HepG2 (cell line): ENCODE measurements around the gene NUAK1. TPM values are rescaled to one million over a fixed set of nuclear protein-coding genes. Genes with fewer than 3 reads are reported as not detected.

ENCODE experiments used
- AHR ChIP-seq: IDR thresholded peaks from 2 replicates; pipeline ENCODE4 v1.6.1; 2018; ENCODE audit warnings: missing genetic modification reagents, missing compliant biosample characterization
- AKAP8 ChIP-seq: sonication (generic); formaldehyde crosslinking; IDR thresholded peaks from 2 replicates; pipeline ENCODE4 v1.5.1; 2020; ENCODE audit warnings: mild to moderate bottlenecking, missing genetic modification reagents
- ATRX ChIP-seq: sonication (generic); formaldehyde crosslinking; IDR thresholded peaks from 2 replicates; pipeline ENCODE4 v1.4.0; 2020; ENCODE audit warnings: missing genetic modification reagents, borderline replicate concordance
- CREM ChIP-seq, 2 experiments: sonication (generic) in 1 of 2; formaldehyde crosslinking in 1 of 2; IDR thresholded peaks; 2 replicates each; pipeline versions ENCODE4 v1.4.0 to v1.6.1; 2016 to 2020; ENCODE audit warnings: antibody characterized with exemption in 1 of 2, mild to moderate bottlenecking in 1 of 2, missing genetic modification reagents in 1 of 2
- ELF3 ChIP-seq: IDR thresholded peaks from 2 replicates; pipeline ENCODE4 v1.6.1; 2016; ENCODE audit warnings: missing genetic modification reagents, missing compliant biosample characterization
- FOXC1 ChIP-seq: sonication (generic); formaldehyde crosslinking; IDR thresholded peaks from 2 replicates; pipeline ENCODE4 v1.8.0; 2022; ENCODE audit warnings: mild to moderate bottlenecking, missing genetic modification reagents, borderline replicate concordance
- GABPB1 ChIP-seq: IDR thresholded peaks from 2 replicates; pipeline ENCODE4 v1.6.1; 2016; ENCODE audit warnings: mild to moderate bottlenecking, missing genetic modification reagents, moderate library complexity, missing compliant biosample characterization
- GPN1 ChIP-seq: sonication (generic); formaldehyde crosslinking; IDR thresholded peaks from 2 replicates; pipeline ENCODE4 v1.5.1; 2020; ENCODE audit warnings: missing genetic modification reagents, borderline replicate concordance
- HNF1A ChIP-seq, 2 experiments: sonication (generic) in 1 of 2; formaldehyde crosslinking in 1 of 2; IDR thresholded peaks; 2 replicates each; pipeline versions ENCODE4 v1.4.0 to v1.6.1; 2016 to 2020; ENCODE audit warnings: borderline replicate concordance in 1 of 2, low read depth in 1 of 2, mild to moderate bottlenecking in 1 of 2, missing genetic modification reagents in 1 of 2
- RCOR2 ChIP-seq: IDR thresholded peaks from 2 replicates; pipeline ENCODE4 v1.6.1; 2016; ENCODE audit warnings: missing biosample characterization, missing genetic modification reagents
- THAP7 ChIP-seq: sonication (generic); formaldehyde crosslinking; IDR thresholded peaks from 2 replicates; pipeline ENCODE4 v1.8.1; 2023; ENCODE audit warnings: mild to moderate bottlenecking, missing genetic modification reagents
- ZNF121 ChIP-seq: sonication (generic); formaldehyde crosslinking; IDR thresholded peaks from 2 replicates; pipeline ENCODE4 v1.5.0; 2020; ENCODE audit warnings: mild to moderate bottlenecking, missing genetic modification reagents
- ZNF142 ChIP-seq: sonication (generic); formaldehyde crosslinking; IDR thresholded peaks from 2 replicates; pipeline ENCODE4 v1.4.0; 2020; ENCODE audit warnings: missing genetic modification reagents
- ZNF337 ChIP-seq: sonication (generic); formaldehyde crosslinking; IDR thresholded peaks from 2 replicates; pipeline ENCODE4 v1.5.1; 2020; ENCODE audit warnings: missing genetic modification reagents, low read depth, mild to moderate bottlenecking, borderline replicate concordance
- ZNF556 ChIP-seq: sonication (generic); formaldehyde crosslinking; IDR thresholded peaks from 2 replicates; pipeline ENCODE4 v1.4.0; 2020; ENCODE audit warnings: mild to moderate bottlenecking, missing genetic modification reagents, borderline replicate concordance
- ZSCAN29 ChIP-seq: sonication (generic); formaldehyde crosslinking; conservative IDR thresholded peaks from 2 replicates; pipeline ENCODE4 v1.4.0; 2020; ENCODE audit warnings: mild to moderate bottlenecking, missing genetic modification reagents
- polyA plus RNA-seq, 8 experiments: library from polyadenylated mRNA; depleted of rRNA in 3 of 8; stranded (reverse) in 7 of 8; unstranded in 1 of 8; fragments of >200 nt; fragmentation: Illumina TruSeq in 4 of 8; extraction: Trizol in 4 of 8; gene quantifications; 2 replicates each; pipeline versions ENCODE4 v1.2.1 to v1.2.3, GENCODE V29; 2011 to 2016; ENCODE audit warnings: low read depth in 4 of 8, missing spikeins in 1 of 8, mixed read lengths in 1 of 8; ENCODE audit not compliant: insufficient read depth in 1 of 8
- total RNA-seq, 5 experiments: library from RNA; depleted of rRNA; stranded (reverse); fragments of >200 nt; fragmentation: Illumina TruSeq; extraction: Trizol; gene quantifications; 2 replicates each; pipeline ENCODE4 v1.2.3, GENCODE V29; 2016; ENCODE audit warnings: low read depth in 1 of 5

NUAK1 gene
- total and polyA plus RNA-seq, 2 of the 13 experiments (the other 11 are each of a cell fraction or from before 2014, with no cell fraction given) = 1.7 to 1.9 TPM

- peak; percentile 57; the same call in 1 of the 2 replicates for TF ChIP-seq ZNF556 (CRISPR knock-in tag)
- 0 out of 2 replicates have a peak, but pooled peaks have one; percentile 54 for TF ChIP-seq AHR
- TF ChIP-seq ZNF121 (CRISPR knock-in tag) = peak; percentile 71
- TF ChIP-seq HNF1A (IDR thresholded peaks at IDR 0.05; ENCODE audit: low read depth) = peak; percentile 59
- peak; percentile 85; the same call in 1 of the 2 replicates for TF ChIP-seq HNF1A (CRISPR knock-in tag; IDR thresholded peaks at IDR 0.05; ENCODE audit: borderline replicate concordance)
- TF ChIP-seq ZSCAN29 = peak; percentile 61; the same call in 1 of the 2 replicates
- no peak for TF ChIP-seq GPN1 (CRISPR knock-in tag)
- TF ChIP-seq ELF3 (CRISPR knock-in tag) = peak; percentile 65; the same call in 1 of the 2 replicates
- TF ChIP-seq AKAP8 (CRISPR knock-in tag) = no peak
- TF ChIP-seq GABPB1 (CRISPR knock-in tag) = peak; percentile 64
- TF ChIP-seq THAP7 (CRISPR knock-in tag) = peak; percentile 77; the same call in 1 of the 2 replicates
- no peak for TF ChIP-seq ATRX (CRISPR knock-in tag)
- TF ChIP-seq FOXC1 (CRISPR knock-in tag) = 0 out of 2 replicates have a peak, but pooled peaks have one; percentile 21
- TF ChIP-seq ZNF337 (CRISPR knock-in tag) = no peak
- TF ChIP-seq RCOR2 (CRISPR knock-in tag) = peak; percentile 72
- TF ChIP-seq CREM (IDR thresholded peaks at IDR 0.05) = peak; percentile 84
- TF ChIP-seq CREM (CRISPR knock-in tag; IDR thresholded peaks at IDR 0.05) = no peak
- TF ChIP-seq ZNF142 (CRISPR knock-in tag) = peak; percentile 53; the same call in 1 of the 2 replicates
Measured at GRCh38 chr12:106120519-106121105, 18.1 kb downstream of the NUAK1 start (continued).
